Lung (tissue), 12 donors: ENCODE measurements around the gene KDM4C. TPM values are rescaled to one million over a fixed set of nuclear protein-coding genes. Genes with fewer than 3 reads are reported as not detected.

Source experiments
- ATAC-seq: fragments of 200-7000 bp; cut with Tn5 transposase; one replicate; pipeline ENCODE4 v1.9.1; 2020; ENCODE audit warnings: moderate number of reproducible peaks; ENCODE audit not compliant: insufficient read depth, low FRiP score
- DNase-seq, 3 donors: peaks; one replicate each; pipeline ENCODE4 v3.0.0-alpha.2; 2013 to 2017
- H3K27ac ChIP-seq, 2 donors: one replicate each; pipeline ENCODE4 v1.5.1; 2013; ENCODE audit warnings: mild to moderate bottlenecking in 2 of 2, moderate library complexity in 2 of 2, control low read depth in 1 of 2, inconsistent platforms in 1 of 2, low read depth in 1 of 2, low read length in 1 of 2
- H3K27me3 ChIP-seq, 3 donors: one replicate each; pipeline ENCODE4 v1.5.1; 2013; ENCODE audit warnings: low read length in 2 of 3; ENCODE audit not compliant: control insufficient read depth in 3 of 3, insufficient read depth in 3 of 3
- H3K36me3 ChIP-seq, 4 donors: one replicate each; pipeline ENCODE4 v1.5.1; 2013; ENCODE audit warnings: low read length in 4 of 4, mild to moderate bottlenecking in 1 of 4, moderate library complexity in 1 of 4; ENCODE audit not compliant: control insufficient read depth in 4 of 4, insufficient read depth in 4 of 4
- H3K4me1 ChIP-seq, 5 donors: one replicate each; pipeline ENCODE4 v1.5.1; 2013; ENCODE audit warnings: low read length in 5 of 5, mild to moderate bottlenecking in 2 of 5, moderate library complexity in 1 of 5; ENCODE audit not compliant: control insufficient read depth in 5 of 5, insufficient read depth in 5 of 5
- H3K4me3 ChIP-seq: one replicate; pipeline ENCODE4 v1.5.1; 2013; ENCODE audit warnings: mild to moderate bottlenecking, control low read depth, moderate library complexity
- H3K9ac ChIP-seq, 2 donors: one replicate each; pipeline ENCODE4 v1.5.1; 2013; ENCODE audit warnings: low read length in 2 of 2, control low read depth in 1 of 2; ENCODE audit not compliant: insufficient read depth in 1 of 2
- H3K9me3 ChIP-seq, 4 donors: one replicate each; pipeline ENCODE4 v1.5.1; 2013; ENCODE audit warnings: low read length in 3 of 4, mild to moderate bottlenecking in 1 of 4, moderate library complexity in 1 of 4; ENCODE audit not compliant: control insufficient read depth in 4 of 4, insufficient read depth in 3 of 4
- CTCF ChIP-seq: IDR thresholded peaks from 2 replicates; pipeline ENCODE4 v1.5.1; 2012; ENCODE audit warnings: mild to moderate bottlenecking; ENCODE audit errors: control extremely low read depth, extremely low read depth
- WGBS, 2 donors: extraction: QIAGEN DNeasy Blood & Tissue Kit; methylation state at CpG; one replicate each; pipeline ENCODE4 v1.1.7; 2013; 5-methylcytosine and 5-hydroxymethylcytosine counted together
- polyA plus RNA-seq, 2 donors: library from polyadenylated mRNA; stranded (reverse); fragments of 200-250 nt; gene quantifications; one replicate each; pipeline ENCODE4 v1.2.1, GENCODE V29; 2013
- total RNA-seq, 2 donors: library from RNA; depleted of rRNA in 1 of 2; stranded (reverse); fragments of >200 nt in 1 of 2; gene quantifications; one replicate each; pipeline ENCODE4 v1.2.1, GENCODE V29; 2014 to 2021
- donor health status: control.
- donor health status: control.
- donor health status: Bipolar disorder and iron deficiency.
- donor health status: healthy.
- donor health status: DM: yes; HTN: yes; CAD: no.

KDM4C gene
- total and polyA plus RNA-seq, 4 donors, result 7.1 to 78.5 (median 25.0) TPM

GRCh38 chr9:7163932-7164331 is 406.2 kb downstream of the KDM4C start:
- H3K27me3 ChIP-seq, result peaks cover 0 to 15% (median 0%) of the 10 kb centered on the region in 3 donors
- H3K9ac ChIP-seq, result no peak overlapping the region
- H3K9me3 ChIP-seq, result no peaks in the 10 kb centered on the region
- DNase-seq, result no peak
- H3K27ac ChIP-seq, result no peak overlapping the region
- 0 to 49% methylated on average over 1 of the region's 1 CpG for WGBS, 2 donors
- no peak for ATAC-seq
- H3K4me1 ChIP-seq, result no peaks in the 10 kb centered on the region
- no peak overlapping the region for H3K4me3 ChIP-seq
- H3K36me3 ChIP-seq, result peaks cover 0 to 12% (median 5%) of the 10 kb centered on the region in 4 donors
- TF ChIP-seq CTCF, result no peak

- 82 to 84% methylated on average over 13 of the region's 13 CpGs for WGBS, 2 donors
- Histone ChIP-seq H3K4me1 (no peaks in the 10 kb centered on the region), H3K9me3 (no peaks in the 10 kb centered on the region), H3K4me3 (no peak overlapping the region), H3K27ac (no peak overlapping the region), H3K9ac (no peak overlapping the region), H3K36me3 (peaks cover 0 to 12% (median 5%) of the 10 kb centered on the region in 4 donors), H3K27me3 (peaks cover 0 to 15% (median 0%) of the 10 kb centered on the region in 3 donors)
- DNase-seq (no peak), ATAC-seq (no peak)
- TF ChIP-seq CTCF, result no peak
Measured at GRCh38 chr9:7164440-7165330, 406.9 kb downstream of the KDM4C start.

- Histone ChIP-seq H3K9ac (no peak overlapping the region), H3K27ac (no peak overlapping the region), H3K4me1 (no peaks in the 10 kb centered on the region), H3K27me3 (peaks cover 0 to 15% (median 0%) of the 10 kb centered on the region in 3 donors), H3K4me3 (no peak overlapping the region), H3K9me3 (no peaks in the 10 kb centered on the region), H3K36me3 (peaks cover 0 to 12% (median 5%) of the 10 kb centered on the region in 4 donors)
- ATAC-seq (no peak), DNase-seq (no peak)
- WGBS, 2 donors, result 87 to 94% methylated on average over 7 of the region's 7 CpGs
- TF ChIP-seq CTCF, result no peak
Measured at GRCh38 chr9:7165331-7165975, 407.7 kb downstream of the KDM4C start.
